ENCODE measurements around the gene OTUB1. TPM values are rescaled to one million over a fixed set of nuclear protein-coding genes. Genes with fewer than 3 reads are reported as not detected.

Gene OTUB1
- total RNA-seq, 4 donors from 2014 or later = 47.7 to 70.4 (median 53.2) TPM

DNA sequence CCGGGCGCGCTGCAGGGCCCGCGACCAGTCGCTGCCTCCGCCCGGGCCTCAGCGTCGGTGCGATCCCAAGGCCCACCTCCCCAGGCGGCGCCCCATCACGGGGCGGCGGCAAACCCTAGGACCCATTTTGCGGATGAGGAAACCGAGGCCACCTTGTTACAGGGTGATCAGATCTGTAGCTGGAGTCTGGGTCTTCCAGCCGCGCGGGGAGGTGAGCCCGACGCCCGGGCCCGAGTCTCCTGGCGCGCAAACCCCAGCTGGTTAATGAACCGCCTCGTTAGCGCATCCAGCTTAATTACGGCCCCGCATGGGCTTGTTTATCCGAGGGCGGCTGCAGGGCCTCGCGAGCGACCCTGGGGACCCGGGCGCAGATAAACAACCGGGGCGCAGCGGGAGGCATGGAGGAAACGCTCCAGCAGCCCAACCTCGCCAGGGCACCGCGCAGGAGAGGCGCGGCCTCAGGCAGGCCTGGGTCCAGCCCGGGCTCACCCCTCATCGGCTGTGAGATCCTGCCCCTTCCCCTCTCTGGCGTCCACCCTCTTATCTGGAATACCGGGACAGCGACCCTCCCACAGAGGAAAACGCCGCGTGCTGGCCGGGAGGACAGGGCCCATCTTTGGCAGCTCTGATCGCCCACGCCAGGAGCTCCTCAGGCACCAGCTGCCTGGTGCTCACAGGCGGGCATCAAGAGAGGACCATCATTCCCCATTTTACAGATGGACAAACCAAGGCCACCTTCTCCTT is 14.7 kb downstream of the OTUB1 start:
- 62% methylated on average over 6 of the region's 60 CpGs; no CpG with 5 or more reads in 1 of the 2 donors for WGBS, 2 donors (ENCODE audit: low coverage in 1 of 2)

DNA sequence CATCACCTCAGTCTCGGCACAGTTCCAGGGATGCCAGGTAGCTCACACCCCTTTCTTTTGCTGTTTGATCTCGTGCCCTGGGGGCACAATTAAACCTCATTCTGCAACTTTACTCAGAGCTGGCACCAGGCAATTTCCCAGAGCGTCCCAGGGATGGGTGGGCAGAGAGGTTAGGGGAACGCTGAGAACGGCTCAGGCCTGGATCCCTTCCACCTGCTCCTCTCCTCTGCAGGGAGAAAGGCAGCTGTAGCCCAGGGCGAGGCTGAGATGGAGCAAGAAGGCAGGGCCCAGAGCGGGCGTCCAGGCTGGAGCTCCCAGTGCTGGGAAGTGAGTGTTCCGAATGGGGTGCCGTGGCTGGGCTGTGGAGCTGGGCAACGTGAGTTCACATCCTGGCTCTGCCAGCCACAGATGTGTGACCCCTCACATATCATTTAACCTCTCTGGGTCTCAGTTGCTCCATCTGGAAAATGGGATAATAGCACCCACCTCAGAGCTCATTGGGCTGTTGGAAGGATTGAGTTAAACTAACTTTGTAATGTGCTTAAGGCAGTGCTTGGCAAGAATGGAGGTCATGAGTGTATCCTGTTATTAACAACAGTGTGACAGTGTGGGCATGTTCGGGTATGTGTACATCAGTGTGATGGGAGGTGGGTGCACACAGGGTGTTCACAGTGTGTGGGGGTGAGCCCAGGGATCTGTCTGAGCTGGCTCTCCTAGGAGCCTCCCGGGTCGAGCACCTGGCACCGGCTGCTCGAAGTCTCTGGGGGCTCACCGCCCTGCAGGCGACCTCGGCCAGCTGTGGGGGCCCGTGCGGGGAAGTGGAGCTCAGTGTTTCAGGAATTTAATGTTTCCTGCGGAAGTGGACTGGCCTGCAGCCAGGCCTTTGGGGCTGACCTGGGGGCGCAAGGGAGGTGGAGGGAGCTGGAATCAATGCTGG is 15.5 kb downstream of the OTUB1 start:
- Histone ChIP-seq H3K27me3 (peaks cover 23% of the 10 kb centered on the region), H3K4me1 (peaks cover 0 to 45% (median 26%) of the 10 kb centered on the region in 3 donors), H3K9me3 (no peaks in the 10 kb centered on the region), H3K4me3 (no peak overlapping the region), H3K27ac (no peak overlapping the region), H3K36me3 (peaks cover 0 to 22% of the 10 kb centered on the region in 2 donors)
- no peak for ATAC-seq
- 49 to 55% methylated on average over 3 to 8 of the region's 23 CpGs for WGBS, 2 donors (ENCODE audit: low coverage in 1 of 2)
- TF ChIP-seq POLR2AphosphoS5 (IDR thresholded peaks at IDR 0.05) (no peak), POLR2A (IDR thresholded peaks at IDR 0.05) (no peak), EP300 (IDR thresholded peaks at IDR 0.05) (no peak)
- TF ChIP-seq, protein P1, sequence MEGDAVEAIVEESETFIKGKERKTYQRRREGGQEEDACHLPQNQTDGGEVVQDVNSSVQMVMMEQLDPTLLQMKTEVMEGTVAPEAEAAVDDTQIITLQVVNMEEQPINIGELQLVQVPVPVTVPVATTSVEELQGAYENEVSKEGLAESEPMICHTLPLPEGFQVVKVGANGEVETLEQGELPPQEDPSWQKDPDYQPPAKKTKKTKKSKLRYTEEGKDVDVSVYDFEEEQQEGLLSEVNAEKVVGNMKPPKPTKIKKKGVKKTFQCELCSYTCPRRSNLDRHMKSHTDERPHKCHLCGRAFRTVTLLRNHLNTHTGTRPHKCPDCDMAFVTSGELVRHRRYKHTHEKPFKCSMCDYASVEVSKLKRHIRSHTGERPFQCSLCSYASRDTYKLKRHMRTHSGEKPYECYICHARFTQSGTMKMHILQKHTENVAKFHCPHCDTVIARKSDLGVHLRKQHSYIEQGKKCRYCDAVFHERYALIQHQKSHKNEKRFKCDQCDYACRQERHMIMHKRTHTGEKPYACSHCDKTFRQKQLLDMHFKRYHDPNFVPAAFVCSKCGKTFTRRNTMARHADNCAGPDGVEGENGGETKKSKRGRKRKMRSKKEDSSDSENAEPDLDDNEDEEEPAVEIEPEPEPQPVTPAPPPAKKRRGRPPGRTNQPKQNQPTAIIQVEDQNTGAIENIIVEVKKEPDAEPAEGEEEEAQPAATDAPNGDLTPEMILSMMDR (IDR thresholded peaks at IDR 0.05) = no peak

More for the DNA sequence above, 14.7 kb downstream of the OTUB1 start:
- H3K4me3 ChIP-seq = peak overlapping the region in 1 of 2 donors; percentile 49
- peaks cover 0 to 30% of the 10 kb centered on the region in 2 donors for H3K36me3 ChIP-seq
- H3K27ac ChIP-seq = peak overlapping the region in 1 of 4 donors; percentile 37
- H3K4me1 ChIP-seq = peaks cover 0 to 40% (median 26%) of the 10 kb centered on the region in 3 donors
- H3K27me3 ChIP-seq = peaks cover 22% of the 10 kb centered on the region
- no peak for ATAC-seq
- no peak for TF ChIP-seq POLR2A (IDR thresholded peaks at IDR 0.05)
- TF ChIP-seq, protein P1 (IDR thresholded peaks at IDR 0.05) = peak in 1 of 4 experiments; percentile 14
- H3K9me3 ChIP-seq = no peaks in the 10 kb centered on the region

DNA sequence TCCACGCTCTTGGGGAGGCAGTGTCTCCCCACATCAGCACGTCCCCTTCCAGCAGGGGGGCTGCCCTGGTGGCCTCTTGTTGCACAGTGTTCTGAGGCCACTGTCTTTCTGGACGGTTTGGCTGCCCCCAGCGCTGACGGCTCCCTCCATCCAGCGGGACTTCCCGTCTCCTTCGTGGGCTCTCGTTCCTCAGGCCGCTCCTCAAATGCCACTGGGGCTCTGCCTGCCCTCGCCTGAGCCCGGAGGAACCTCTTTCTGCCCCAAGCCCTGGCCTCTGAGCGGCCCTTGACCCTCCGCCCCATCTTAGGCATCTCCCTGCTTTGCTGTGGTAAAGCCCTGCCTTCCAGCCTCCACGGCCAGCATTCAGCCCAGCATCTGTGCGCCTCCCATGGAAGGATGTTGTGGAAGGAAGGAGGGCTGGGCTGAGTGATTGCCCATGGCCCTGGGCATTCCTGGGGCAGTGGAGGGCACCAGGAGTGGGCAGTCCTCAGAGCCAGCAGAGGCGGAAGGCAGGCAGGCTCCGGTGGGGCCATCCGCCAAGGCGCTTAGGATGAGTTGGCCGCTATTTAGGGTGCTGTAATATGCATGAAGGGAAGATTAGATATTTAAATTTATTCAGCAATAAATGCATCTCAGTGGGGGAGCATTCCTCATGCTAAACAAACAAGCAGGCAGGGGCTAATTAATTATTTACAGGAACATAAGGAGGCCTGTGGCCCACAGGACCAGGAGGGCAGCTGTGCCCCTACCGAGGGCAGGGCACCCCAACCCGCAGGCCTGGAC is 17.8 kb downstream of the OTUB1 start:
- no peak for ATAC-seq
- Histone ChIP-seq H3K27ac (no peak overlapping the region), H3K9me3 (no peaks in the 10 kb centered on the region), H3K4me3 (no peak overlapping the region), H3K4me1 (peaks cover 0 to 60% (median 34%) of the 10 kb centered on the region in 3 donors), H3K27me3 (peaks cover 23% of the 10 kb centered on the region), H3K36me3 (no peaks in the 10 kb centered on the region)
- WGBS, 2 donors (ENCODE audit: low coverage in 1 of 2) = 78 to 80% methylated on average over 2 to 7 of the region's 23 CpGs
- TF ChIP-seq POLR2A (IDR thresholded peaks at IDR 0.05) = no peak
- TF ChIP-seq EP300 (IDR thresholded peaks at IDR 0.05) = no peak
- no peak for TF ChIP-seq POLR2AphosphoS5 (IDR thresholded peaks at IDR 0.05)
- TF ChIP-seq, protein P1 (IDR thresholded peaks at IDR 0.05) = no peak

DNA sequence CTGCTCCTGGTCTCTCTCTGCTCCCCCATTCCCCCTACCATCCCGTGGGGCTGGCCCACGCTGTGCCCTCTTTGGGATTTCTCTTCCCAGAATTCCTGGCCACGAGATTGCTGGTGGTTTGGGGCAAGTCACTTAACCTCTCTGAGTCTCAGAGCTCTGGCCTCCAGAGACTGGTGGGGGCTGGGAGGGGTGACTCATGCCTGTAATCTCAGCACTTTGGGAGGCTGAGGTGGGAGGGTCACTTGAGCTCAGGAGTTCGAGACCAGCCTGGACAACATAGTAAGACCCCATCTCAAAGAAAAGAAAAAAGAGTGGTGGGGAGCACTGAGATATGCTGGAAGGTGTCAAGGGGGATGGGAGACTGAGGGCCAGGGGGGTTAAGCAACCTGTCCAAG is 18.3 kb downstream of the OTUB1 start:
- no peak overlapping the region for H3K4me3 ChIP-seq
- H3K4me1 ChIP-seq = peaks cover 0 to 54% (median 28%) of the 10 kb centered on the region in 3 donors
- no peak for TF ChIP-seq POLR2AphosphoS5 (IDR thresholded peaks at IDR 0.05)
- TF ChIP-seq POLR2A (IDR thresholded peaks at IDR 0.05) = no peak
- no peak for TF ChIP-seq EP300 (IDR thresholded peaks at IDR 0.05)
- ATAC-seq = no peak
- peaks cover 20% of the 10 kb centered on the region for H3K27me3 ChIP-seq
- H3K27ac ChIP-seq = no peak overlapping the region
- H3K9me3 ChIP-seq = no peaks in the 10 kb centered on the region
- 100% methylated on average over 1 of the region's 4 CpGs; no CpG with 5 or more reads in 1 of the 2 donors for WGBS, 2 donors (ENCODE audit: low coverage in 1 of 2)
- no peaks in the 10 kb centered on the region for H3K36me3 ChIP-seq
